NCI-H69 (cell line): ENCODE results near the gene ZSCAN5C.
A peak's percentile ranks its signal among the peaks of the same experiment; 100 is the strongest.
"Not testable (repeated sequence)": the region's sequence is repeated elsewhere in the genome, so short reads cannot be mapped to it uniquely, and the experiment has no call there.

Experiments
- DNase-seq: peaks from one replicate; lab custom pipeline; 2025; lab: John Stamatoyannopoulos, UW

The ZSCAN5C gene

GRCh38 chr19:56201973-56202372 lies at the start of gene ZSCAN5C:
ZSCAN5C (plus strand) TSS chr19:56202273; CDS start chr19:56205914, 3,641 bp downstream.
- DNase-seq: no peak

- DNase-seq: no peak
These were observed 49.4 kb upstream of the ZSCAN5C start for GRCh38 chr19:56152644-56153043.

- DNase-seq: no peak
These were observed 48.6 kb upstream of the ZSCAN5C start for GRCh38 chr19:56153507-56153906.

GRCh38 chr19:56155124-56155687 lies 46.9 kb upstream of the ZSCAN5C start:
- DNase-seq: no peak

GRCh38 chr19:56156768-56157167 lies 45.3 kb upstream of the ZSCAN5C start:
- no peak for DNase-seq

GRCh38 chr19:56158170-56158757 lies 43.8 kb upstream of the ZSCAN5C start:
- peak; percentile 40 for DNase-seq

GRCh38 chr19:56159009-56159559 lies 43.0 kb upstream of the ZSCAN5C start:
- DNase-seq: no peak

GRCh38 chr19:56159622-56160271 lies 42.3 kb upstream of the ZSCAN5C start:
- DNase-seq: no peak

GRCh38 chr19:56161534-56161933 lies 40.5 kb upstream of the ZSCAN5C start:
- no peak for DNase-seq

- no peak for DNase-seq
These were observed 39.8 kb upstream of the ZSCAN5C start for GRCh38 chr19:56162258-56162657.

- DNase-seq: no peak
These were observed 39.0 kb upstream of the ZSCAN5C start for GRCh38 chr19:56163097-56163496.

GRCh38 chr19:56167064-56167578 lies 35.0 kb upstream of the ZSCAN5C start:
- DNase-seq: no peak

GRCh38 chr19:56170261-56170660 lies 31.8 kb upstream of the ZSCAN5C start:
- DNase-seq: no peak

GRCh38 chr19:56174086-56174485 lies 28.0 kb upstream of the ZSCAN5C start:
- DNase-seq: no peak

GRCh38 chr19:56174550-56174949 lies 27.5 kb upstream of the ZSCAN5C start:
- no peak for DNase-seq

GRCh38 chr19:56175861-56176307 lies 26.2 kb upstream of the ZSCAN5C start, which contains the start of gene GALP:
GALP (plus strand) TSS chr19:56176008; CDS start chr19:56177109, 1,101 bp downstream.
- peak; percentile 9 for DNase-seq

GRCh38 chr19:56176310-56176709 lies 25.8 kb upstream of the ZSCAN5C start:
- DNase-seq: not testable (repeated sequence)

- DNase-seq: peak; percentile 22
These were observed 25.2 kb upstream of the ZSCAN5C start for GRCh38 chr19:56176881-56177280.

GRCh38 chr19:56177564-56178243 lies 24.4 kb upstream of the ZSCAN5C start:
- DNase-seq: no peak

GRCh38 chr19:56189785-56190184 lies 12.3 kb upstream of the ZSCAN5C start:
- DNase-seq: no peak

GRCh38 chr19:56191115-56191514 lies 11.0 kb upstream of the ZSCAN5C start:
- no peak for DNase-seq

- no peak for DNase-seq
These were observed 10.4 kb upstream of the ZSCAN5C start for GRCh38 chr19:56191711-56192110.
